ENCODE measurements around the gene EGFL8.

EGFL8 gene

GRCh38 chr6:32179766-32180405 is 15.5 kb downstream of the EGFL8 start:
- no peak for TF ChIP-seq FOXM1 (IDR thresholded peaks at IDR 0.05; ENCODE audit: borderline replicate concordance, low read depth)

GRCh38 chr6:32181148-32181702 is 16.8 kb downstream of the EGFL8 start:
- TF ChIP-seq USF1 (IDR thresholded peaks at IDR 0.05) (no peak), EGR1 (IDR thresholded peaks at IDR 0.05) (no peak), MAX (IDR thresholded peaks at IDR 0.05) (no peak), FOXM1 (IDR thresholded peaks at IDR 0.05; ENCODE audit: borderline replicate concordance, low read depth) (no peak), YY1 (IDR thresholded peaks at IDR 0.05; ENCODE audit: low read depth) (no peak), TEAD4 (IDR thresholded peaks at IDR 0.05) (no peak), CEBPB (IDR thresholded peaks at IDR 0.05) (no peak), CREB1 (IDR thresholded peaks at IDR 0.05; ENCODE audit: low read depth) (no peak)

GRCh38 chr6:32181915-32182529 is 17.6 kb downstream of the EGFL8 start:
- no peak for TF ChIP-seq YY1 (IDR thresholded peaks at IDR 0.05; ENCODE audit: low read depth)

GRCh38 chr6:32182555-32182981 is 18.2 kb downstream of the EGFL8 start:
- TF ChIP-seq MAX (IDR thresholded peaks at IDR 0.05), result no peak
- no peak for TF ChIP-seq RAD21 (IDR thresholded peaks at IDR 0.05; ENCODE audit: low read depth)

GRCh38 chr6:32183030-32183429 is 18.6 kb downstream of the EGFL8 start:
- no peak for TF ChIP-seq EGR1 (IDR thresholded peaks at IDR 0.05)
- TF ChIP-seq USF1 (IDR thresholded peaks at IDR 0.05), result no peak
- TF ChIP-seq CREB1 (IDR thresholded peaks at IDR 0.05; ENCODE audit: low read depth), result no peak
- TF ChIP-seq NFIC (IDR thresholded peaks at IDR 0.05), result no peak
- no peak for TF ChIP-seq FOXM1 (IDR thresholded peaks at IDR 0.05; ENCODE audit: borderline replicate concordance, low read depth)
- no peak for TF ChIP-seq REST (IDR thresholded peaks at IDR 0.05; ENCODE audit: low read depth)
- TF ChIP-seq TAF1 (IDR thresholded peaks at IDR 0.05; ENCODE audit: low read depth), result no peak
- TF ChIP-seq RAD21 (IDR thresholded peaks at IDR 0.05; ENCODE audit: low read depth), result no peak
- no peak for TF ChIP-seq ZBTB7A (IDR thresholded peaks at IDR 0.05; ENCODE audit: low read depth)
- no peak for TF ChIP-seq EP300 (IDR thresholded peaks at IDR 0.05; ENCODE audit: borderline replicate concordance)
- TF ChIP-seq YY1 (IDR thresholded peaks at IDR 0.05; ENCODE audit: low read depth), result no peak
- TF ChIP-seq MAX (IDR thresholded peaks at IDR 0.05), result no peak
- no peak for TF ChIP-seq CEBPB (IDR thresholded peaks at IDR 0.05)
- TF ChIP-seq TEAD4 (IDR thresholded peaks at IDR 0.05), result no peak
- TF ChIP-seq TCF12 (IDR thresholded peaks at IDR 0.05; ENCODE audit: low read depth), result no peak

- no peak for TF ChIP-seq RAD21 (IDR thresholded peaks at IDR 0.05; ENCODE audit: low read depth)
- no peak for TF ChIP-seq TAF1 (IDR thresholded peaks at IDR 0.05; ENCODE audit: low read depth)
- no peak for TF ChIP-seq TCF12 (IDR thresholded peaks at IDR 0.05; ENCODE audit: low read depth)
- no peak for TF ChIP-seq CEBPB (IDR thresholded peaks at IDR 0.05)
- no peak for TF ChIP-seq ZBTB7A (IDR thresholded peaks at IDR 0.05; ENCODE audit: low read depth)
- no peak for TF ChIP-seq EP300 (IDR thresholded peaks at IDR 0.05; ENCODE audit: borderline replicate concordance)
- TF ChIP-seq REST (IDR thresholded peaks at IDR 0.05; ENCODE audit: low read depth), result no peak
- TF ChIP-seq MAX (IDR thresholded peaks at IDR 0.05), result no peak
- no peak for TF ChIP-seq USF1 (IDR thresholded peaks at IDR 0.05)
- no peak for TF ChIP-seq NFIC (IDR thresholded peaks at IDR 0.05)
- no peak for TF ChIP-seq EGR1 (IDR thresholded peaks at IDR 0.05)
- TF ChIP-seq FOXM1 (IDR thresholded peaks at IDR 0.05; ENCODE audit: borderline replicate concordance, low read depth), result no peak
- no peak for TF ChIP-seq YY1 (IDR thresholded peaks at IDR 0.05; ENCODE audit: low read depth)
- TF ChIP-seq TEAD4 (IDR thresholded peaks at IDR 0.05), result no peak
- TF ChIP-seq CREB1 (IDR thresholded peaks at IDR 0.05; ENCODE audit: low read depth), result no peak
These were observed 19.2 kb downstream of the EGFL8 start for GRCh38 chr6:32183483-32184083.
